Body of pancreas (tissue), 4 donors: Measurements from ENCODE around the gene SRPRB.

ENCODE experiments used
- POLR2A ChIP-seq, 3 donors: fragments of 450-650 bp; IDR thresholded peaks; one replicate each; pipeline ENCODE4 v1.6.1; 2016; ENCODE audit warnings: antibody characterized with exemption in 3 of 3, mild to moderate bottlenecking in 2 of 3
- TF ChIP-seq, protein P1 (sequence below), 7 experiments: fragments of 450-650 bp in 4 of 7; fragments of 200-600 bp in 3 of 7; sonication (generic) in 3 of 7; IDR thresholded peaks; one replicate each; pipeline ENCODE4 v1.5.1; 2016 to 2019; ENCODE audit warnings: antibody characterized with exemption in 7 of 7

- TF ChIP-seq, protein P1, sequence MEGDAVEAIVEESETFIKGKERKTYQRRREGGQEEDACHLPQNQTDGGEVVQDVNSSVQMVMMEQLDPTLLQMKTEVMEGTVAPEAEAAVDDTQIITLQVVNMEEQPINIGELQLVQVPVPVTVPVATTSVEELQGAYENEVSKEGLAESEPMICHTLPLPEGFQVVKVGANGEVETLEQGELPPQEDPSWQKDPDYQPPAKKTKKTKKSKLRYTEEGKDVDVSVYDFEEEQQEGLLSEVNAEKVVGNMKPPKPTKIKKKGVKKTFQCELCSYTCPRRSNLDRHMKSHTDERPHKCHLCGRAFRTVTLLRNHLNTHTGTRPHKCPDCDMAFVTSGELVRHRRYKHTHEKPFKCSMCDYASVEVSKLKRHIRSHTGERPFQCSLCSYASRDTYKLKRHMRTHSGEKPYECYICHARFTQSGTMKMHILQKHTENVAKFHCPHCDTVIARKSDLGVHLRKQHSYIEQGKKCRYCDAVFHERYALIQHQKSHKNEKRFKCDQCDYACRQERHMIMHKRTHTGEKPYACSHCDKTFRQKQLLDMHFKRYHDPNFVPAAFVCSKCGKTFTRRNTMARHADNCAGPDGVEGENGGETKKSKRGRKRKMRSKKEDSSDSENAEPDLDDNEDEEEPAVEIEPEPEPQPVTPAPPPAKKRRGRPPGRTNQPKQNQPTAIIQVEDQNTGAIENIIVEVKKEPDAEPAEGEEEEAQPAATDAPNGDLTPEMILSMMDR (IDR thresholded peaks at IDR 0.05): no peak
- TF ChIP-seq POLR2A (IDR thresholded peaks at IDR 0.05): no peak
Measured at GRCh38 chr3:133760916-133761315, 44.7 kb upstream of the SRPRB start.
